ENCODE data around the gene PRELP.
"Not testable (repeated sequence)": the region's sequence is repeated elsewhere in the genome, so short reads cannot be mapped to it uniquely, and the experiment has no call there.

The PRELP gene

DNA sequence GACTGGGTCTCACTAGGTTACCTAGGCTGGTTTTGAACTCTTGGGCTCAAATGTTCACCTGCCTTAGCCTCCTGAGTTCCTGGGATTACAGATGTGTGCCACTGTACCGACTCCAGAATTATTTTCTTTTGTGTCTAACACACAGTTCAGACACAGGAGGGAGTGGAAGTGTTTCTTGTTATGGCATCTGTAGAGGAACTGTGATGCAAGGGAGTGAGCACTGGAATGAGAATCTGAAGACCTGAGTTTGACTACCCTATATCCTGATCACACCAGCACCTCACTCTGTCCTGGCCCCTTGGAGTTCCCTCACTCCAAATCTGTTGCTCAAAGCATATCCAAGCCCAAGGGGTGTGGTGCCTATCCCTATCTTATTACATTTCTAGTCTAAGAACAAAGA lies 33.5 kb downstream of the PRELP start:
- no peak for DNase-seq

GRCh38 chr1:203511513-203511912 lies 35.9 kb downstream of the PRELP start:
- no peak for DNase-seq

- no peak for DNase-seq
Observed at GRCh38 chr1:203511930-203512329, 36.3 kb downstream of the PRELP start.

DNA sequence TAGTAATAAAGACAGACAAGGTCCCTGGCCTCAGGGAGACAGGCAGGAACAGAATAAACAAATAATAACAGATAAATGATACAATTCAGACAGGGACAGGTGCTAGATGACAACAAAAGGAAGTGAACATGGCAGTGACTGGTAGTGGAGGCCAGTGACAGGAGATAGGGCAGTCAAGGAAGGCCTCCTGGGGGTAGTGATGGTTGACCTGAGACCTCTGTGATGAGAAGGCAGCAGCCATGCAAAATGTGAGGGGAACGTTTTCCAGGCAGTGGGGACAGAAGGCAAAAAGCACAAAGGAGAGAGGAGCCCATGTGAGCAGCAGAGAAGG lies 36.9 kb downstream of the PRELP start:
- no peak for DNase-seq

GRCh38 chr1:203512848-203513584 lies 37.4 kb downstream of the PRELP start:
- peak in 1 of 2 experiments; percentile 79 for DNase-seq

- DNase-seq = no peak
Observed at GRCh38 chr1:203513585-203514031, 38.0 kb downstream of the PRELP start.

GRCh38 chr1:203516184-203516583 lies 40.6 kb downstream of the PRELP start:
- DNase-seq = no peak

DNA sequence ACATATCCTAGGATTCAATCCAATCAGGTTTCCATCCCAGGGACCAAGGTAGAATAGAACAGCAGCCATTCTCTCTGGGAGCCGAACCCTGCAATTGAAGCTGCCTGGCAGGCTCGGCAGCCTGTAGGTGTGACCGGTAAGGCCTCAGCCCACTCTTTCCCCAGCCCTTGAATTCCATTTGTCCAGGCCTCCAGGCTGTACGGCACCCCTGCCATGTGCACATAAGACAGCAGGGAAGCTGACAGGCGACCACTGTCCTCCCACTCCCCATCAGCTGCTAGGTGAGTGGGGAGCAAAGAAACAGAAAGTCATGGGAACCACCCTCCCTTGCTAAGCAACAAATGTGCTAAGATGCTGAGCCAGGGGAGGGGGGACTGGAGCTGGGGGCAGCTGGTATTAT lies 41.3 kb downstream of the PRELP start:
- no peak for DNase-seq

DNA sequence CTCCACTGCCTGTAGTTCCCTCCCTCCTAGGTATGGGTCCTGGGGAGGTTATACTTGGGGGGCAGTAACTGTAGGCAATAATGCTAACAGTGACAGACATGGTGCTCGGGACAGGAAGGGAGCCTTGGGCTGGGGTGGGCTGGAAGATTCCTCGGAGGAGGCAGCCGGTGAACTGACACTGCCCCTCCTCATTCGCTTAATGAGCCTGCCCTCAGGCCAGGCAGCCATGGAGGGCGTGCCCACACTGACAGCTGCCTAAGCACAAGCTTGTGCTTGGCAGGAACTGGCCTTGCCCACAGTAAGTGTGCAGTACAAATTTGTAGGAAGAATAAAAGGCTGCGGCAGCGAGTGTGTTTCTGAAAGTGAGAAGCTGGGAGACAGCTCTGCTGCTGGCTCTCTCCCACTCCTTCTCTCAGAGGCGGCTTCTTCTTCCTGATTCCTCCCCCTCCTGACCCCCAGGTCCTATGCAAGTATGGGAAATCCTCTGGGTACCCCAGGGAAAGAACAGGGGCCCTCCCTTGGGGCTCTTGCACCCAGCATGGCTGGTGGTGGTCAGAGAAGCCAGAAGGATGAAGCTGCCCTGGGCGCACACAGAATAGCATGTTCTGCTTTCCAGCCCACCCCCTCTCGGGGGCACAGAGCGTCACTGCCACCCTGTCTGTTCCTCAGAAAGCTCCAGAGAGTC lies 42.0 kb downstream of the PRELP start:
- DNase-seq = no peak

- not testable (repeated sequence) for DNase-seq
Observed at GRCh38 chr1:203518139-203518538, 42.5 kb downstream of the PRELP start.

DNA sequence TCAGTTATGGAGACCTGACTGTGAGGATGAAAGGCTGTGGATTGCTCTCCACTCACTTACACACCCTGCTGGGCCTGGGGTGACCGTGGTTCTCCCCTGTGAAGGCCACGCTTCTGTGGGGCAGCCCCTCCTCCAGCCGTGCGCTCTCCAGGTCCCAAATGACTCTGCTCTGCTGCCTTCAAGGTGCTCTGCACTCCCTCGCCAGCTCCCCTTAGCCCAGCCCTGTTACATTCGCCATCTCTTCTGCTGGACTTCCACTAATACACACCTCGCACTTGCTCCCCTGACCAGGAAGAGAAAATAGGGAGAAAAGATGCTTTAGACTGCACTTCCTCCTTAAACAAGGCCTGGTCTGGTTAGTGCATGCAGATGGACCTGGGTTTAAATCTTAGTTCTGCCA lies 42.9 kb downstream of the PRELP start:
- no peak for DNase-seq

DNA sequence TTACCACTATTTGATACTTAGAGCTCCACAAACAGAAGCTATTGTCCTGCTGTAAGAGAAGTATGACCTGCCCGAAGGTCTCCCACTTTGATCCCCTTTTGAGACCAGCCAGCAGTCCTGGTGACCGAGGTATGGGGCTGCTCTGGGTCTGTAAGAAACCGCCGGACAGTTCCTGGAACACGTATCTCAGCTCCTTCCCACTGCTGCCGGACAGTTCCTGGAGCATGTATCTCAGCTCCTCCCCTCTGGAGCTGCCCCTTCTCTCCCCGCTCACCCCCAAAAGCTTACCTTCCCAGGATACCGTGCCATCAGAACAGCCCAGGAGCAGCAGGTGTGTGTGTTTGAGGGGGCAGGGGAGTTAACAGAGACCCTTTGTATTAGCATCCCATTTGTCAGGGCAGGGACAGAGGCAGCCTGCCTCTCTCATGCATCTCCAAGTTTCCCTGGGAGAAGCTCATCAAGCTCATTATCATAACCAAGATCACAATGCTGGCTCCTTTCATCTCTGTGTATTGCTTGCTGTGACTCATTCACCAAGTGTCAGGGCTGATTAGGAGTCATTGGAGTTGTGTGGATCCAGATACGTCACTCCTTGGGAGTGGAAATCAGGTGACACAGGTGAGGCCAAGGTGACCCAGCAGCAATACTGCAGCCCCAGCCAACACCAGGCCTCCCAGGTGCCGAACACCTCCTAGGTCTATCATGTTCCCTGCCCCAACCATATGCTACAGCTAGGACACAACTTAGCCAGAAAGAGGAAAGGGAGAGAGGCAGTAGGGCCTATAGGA lies 43.6 kb downstream of the PRELP start:
- DNase-seq = no peak

DNA sequence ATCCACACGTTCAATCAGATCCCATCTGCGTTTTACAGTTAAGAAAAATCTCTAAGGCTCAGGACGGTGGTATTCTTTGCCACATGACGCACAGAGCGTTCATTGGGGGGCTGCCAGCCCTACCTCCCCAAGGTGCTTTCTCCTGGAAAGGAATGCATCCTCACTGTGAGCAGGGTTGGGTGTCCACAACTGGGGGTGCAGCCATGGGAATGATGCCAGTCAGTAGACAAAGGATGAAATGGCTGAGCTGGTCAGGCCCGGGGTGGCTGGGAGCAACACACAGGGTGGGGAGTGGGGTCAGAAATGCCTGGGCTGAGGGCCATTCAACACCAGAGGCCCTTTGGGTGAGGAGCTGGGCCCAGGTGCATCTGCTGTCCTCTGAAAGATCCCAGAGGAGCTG lies 44.3 kb downstream of the PRELP start:
- no peak for DNase-seq

DNA sequence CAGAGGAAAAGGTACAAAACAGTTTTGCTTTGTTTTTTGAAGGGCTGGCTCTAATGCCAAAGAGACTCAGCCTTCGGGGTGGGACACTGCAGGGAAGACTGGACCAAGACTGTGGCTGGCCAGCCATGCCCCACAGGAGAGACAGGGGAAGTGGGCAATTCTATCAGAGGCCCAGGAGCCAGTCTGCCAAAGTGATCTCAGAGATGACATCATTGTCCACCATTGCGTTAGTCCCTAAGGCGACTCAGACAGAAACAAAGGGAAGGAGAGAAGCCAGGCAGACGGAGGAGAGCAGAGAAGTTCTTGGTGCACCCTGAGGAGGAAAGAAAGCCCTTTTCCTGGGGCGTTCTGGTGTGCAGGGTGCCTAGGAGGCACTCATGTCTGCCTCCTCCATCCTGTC lies 44.7 kb downstream of the PRELP start:
- DNase-seq = no peak

DNA sequence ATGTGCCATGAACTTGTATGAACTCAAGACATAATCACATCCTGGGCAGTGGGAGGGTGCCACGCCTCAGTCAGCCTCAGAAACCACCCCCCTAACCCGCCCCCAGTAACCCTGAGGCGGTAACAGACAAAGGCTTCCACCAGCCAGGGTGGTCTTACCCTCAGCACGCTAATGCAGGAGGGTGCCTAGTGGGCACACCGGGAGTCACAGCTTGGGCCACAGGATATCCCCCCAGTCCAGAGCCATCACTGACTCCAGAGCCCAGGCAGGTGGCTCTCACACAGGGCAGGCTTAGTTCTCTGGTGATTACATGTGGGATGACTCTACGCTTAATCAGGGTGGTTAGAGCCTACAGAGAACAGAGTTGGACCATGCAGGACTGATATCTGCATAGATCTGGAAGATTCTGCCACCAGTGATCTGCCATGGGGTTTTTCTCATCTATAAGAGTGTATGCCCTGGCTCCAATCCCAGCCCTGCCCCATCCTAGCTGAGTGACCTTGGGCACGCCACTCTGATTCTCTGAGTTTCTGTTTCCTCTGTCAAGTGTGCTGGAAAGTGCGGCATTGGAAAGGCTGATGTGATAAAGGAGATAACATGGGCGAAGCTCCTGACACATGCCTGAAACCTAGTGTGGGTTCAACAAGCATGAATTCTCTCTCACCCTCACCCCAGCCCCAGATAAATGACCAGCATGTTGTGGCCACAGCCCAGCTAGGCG lies 45.6 kb downstream of the PRELP start:
- no peak for DNase-seq

GRCh38 chr1:203521812-203522211 lies 46.2 kb downstream of the PRELP start:
- DNase-seq = no peak

DNA sequence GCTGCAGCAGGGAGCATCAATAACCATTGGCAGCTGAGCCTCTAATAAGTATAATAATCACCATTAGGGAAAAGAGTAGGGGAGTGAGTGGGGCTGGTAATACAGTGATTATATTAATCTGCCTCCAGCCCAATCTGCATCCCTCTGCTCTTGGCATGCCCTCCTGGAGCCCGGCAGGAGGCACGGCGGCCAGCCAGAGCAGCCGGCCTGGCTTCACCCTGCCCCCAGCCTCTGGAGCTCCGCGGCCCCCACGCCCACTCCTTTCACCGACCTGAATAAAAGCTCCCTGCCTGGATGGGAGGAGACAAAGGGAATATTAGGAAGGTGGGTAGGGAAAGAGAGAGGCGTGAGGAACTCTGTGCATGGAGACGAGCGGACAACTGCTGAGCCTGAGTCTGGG lies 46.6 kb downstream of the PRELP start:
- no peak for DNase-seq

GRCh38 chr1:203523667-203524066 lies 48.1 kb downstream of the PRELP start:
- no peak for DNase-seq

DNA sequence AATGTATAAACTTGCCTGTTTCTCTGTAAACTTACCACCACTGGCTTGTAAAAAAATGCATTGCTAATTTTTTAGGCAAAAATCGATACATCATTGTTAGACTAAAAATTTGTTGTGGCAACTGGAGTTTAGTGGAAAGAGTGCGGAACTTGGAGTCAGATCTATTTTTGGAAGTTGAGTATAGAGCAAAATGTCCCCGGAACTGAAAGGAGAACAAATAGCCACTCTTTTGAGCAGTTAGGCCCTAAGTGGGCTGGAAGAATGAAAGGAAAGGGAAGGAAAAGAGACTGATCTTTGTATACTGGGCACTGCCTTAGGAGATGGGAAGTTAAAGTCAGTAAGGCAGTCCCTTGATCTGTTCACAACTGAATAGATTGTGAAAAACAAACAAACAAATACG lies 48.5 kb downstream of the PRELP start:
- no peak for DNase-seq

DNA sequence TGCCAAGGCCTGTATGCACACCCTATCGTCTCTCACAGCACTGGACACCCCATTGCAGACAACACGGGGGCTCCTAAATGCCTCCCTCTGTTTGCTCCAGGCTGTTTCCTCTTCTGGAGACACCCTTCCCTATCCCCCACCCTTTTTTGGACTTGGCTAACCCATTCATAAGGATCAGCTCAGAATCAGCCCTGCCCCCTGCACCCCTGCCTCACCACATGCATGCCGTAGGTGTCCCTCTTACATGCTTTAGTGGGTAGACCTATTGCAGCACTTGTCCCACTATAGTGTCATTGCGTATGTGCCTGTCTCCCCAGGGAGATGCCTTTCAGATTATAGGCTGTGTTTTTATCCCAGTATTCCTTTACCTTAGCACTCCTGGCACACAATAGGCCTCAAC lies 49.2 kb downstream of the PRELP start:
- no peak for DNase-seq

GRCh38 chr1:203525685-203526084 lies 50.1 kb downstream of the PRELP start:
- no peak for DNase-seq

- no peak for DNase-seq
Observed at GRCh38 chr1:203526130-203526529, 50.5 kb downstream of the PRELP start.

GRCh38 chr1:203526572-203526971 lies 51.0 kb downstream of the PRELP start:
- DNase-seq = no peak
